HG02884 (cell line): Measurements from ENCODE around the gene PLEKHG4B.
"Not testable (repeated sequence)": the region's sequence is repeated elsewhere in the genome, so short reads cannot be mapped to it uniquely, and the experiment has no call there.

Source experiments
- ATAC-seq: cut with Tn5 transposase; IDR thresholded peaks from one replicate; pipeline ENCODE4 v1.9.1; 2021; ENCODE audit warnings: mild to moderate bottlenecking, moderate library complexity; ENCODE audit not compliant: unreplicated experiment

PLEKHG4B gene

GRCh38 chr5:197892-198489 is 106.0 kb downstream of the PLEKHG4B start:
- ATAC-seq: no peak

GRCh38 chr5:198516-199196 is 106.7 kb downstream of the PLEKHG4B start:
- ATAC-seq: no peak

- no peak for ATAC-seq
Measured at GRCh38 chr5:199197-199949, 107.4 kb downstream of the PLEKHG4B start.

GRCh38 chr5:199950-200645 is 108.1 kb downstream of the PLEKHG4B start:
- ATAC-seq: no peak

DNA sequence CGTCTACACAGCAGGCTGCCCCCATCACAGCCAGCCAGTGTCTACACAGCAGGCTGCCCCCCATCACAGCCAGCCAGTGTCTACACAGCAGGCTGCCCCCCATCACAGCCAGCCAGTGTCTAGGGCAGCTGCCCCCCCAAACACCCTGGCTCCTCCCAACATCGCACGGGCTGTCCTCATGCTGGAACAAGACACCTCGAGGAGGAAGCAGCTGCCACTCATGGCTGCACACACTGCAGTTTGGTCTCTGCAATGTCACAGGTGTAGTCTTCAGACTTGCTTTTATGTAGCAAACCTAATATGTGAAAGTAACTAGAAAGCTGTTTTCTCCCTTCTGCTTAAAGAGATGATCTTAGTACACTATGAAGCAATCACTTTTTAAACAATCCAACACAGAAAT is 109.0 kb downstream of the PLEKHG4B start:
- no peak for ATAC-seq

DNA sequence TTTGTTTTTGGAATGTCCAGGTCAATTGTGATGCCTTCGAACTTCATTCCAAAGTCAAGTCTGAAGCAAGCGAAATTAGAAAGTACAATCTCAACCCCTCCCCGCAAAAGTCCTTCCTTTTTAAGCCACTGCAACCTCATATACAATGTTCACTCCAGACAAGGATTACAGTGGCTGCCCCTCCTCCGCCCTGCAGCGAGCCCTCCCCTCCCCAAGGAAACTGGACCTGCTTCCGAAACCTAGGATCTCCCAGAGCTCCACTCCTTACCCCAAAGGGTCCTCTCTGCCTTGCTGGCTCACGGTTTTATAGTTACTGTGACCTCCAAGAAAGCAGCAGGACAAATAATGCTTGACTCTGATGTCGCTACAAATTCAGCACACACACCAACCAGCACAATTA is 109.7 kb downstream of the PLEKHG4B start:
- no peak for ATAC-seq

- ATAC-seq: no peak
Measured at GRCh38 chr5:203246-203930, 111.4 kb downstream of the PLEKHG4B start.

DNA sequence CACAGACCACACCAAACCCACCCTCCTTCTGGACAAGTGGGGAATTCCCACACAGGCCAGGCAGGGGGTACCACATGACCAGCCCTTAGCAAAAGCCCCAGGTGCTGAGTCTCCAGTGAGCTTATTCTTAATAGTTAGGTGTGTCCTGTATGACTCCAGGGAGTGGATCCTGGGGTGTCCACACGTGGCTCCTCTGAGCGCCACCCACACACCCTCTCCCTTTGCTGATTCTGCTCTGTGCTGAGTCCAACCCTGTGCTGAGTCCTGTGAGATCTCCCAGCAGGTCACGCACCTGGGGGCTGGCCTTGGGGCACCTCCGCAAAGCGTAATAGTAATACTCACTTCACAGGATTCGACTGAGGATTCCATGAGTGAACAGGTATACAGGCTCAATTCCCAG is 112.0 kb downstream of the PLEKHG4B start:
- ATAC-seq: no peak

DNA sequence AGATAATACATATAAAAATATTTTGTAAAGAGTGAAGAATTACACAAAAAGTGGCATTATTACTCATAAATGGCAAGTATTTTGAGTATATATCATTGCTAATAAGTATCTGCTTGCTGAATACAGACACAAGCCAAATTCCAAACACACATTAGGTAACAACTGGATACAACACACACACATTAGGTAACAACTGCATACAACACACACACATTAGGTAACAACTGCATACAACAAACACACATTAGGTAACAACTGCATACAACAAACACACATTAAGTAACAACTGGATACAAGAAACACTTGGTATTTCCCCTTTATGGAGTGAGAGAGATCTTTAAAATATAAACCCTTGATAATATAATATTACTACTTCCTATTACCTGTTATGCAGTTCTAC is 112.5 kb downstream of the PLEKHG4B start:
- ATAC-seq: no peak

- ATAC-seq: no peak
Measured at GRCh38 chr5:204966-205670, 113.2 kb downstream of the PLEKHG4B start.

DNA sequence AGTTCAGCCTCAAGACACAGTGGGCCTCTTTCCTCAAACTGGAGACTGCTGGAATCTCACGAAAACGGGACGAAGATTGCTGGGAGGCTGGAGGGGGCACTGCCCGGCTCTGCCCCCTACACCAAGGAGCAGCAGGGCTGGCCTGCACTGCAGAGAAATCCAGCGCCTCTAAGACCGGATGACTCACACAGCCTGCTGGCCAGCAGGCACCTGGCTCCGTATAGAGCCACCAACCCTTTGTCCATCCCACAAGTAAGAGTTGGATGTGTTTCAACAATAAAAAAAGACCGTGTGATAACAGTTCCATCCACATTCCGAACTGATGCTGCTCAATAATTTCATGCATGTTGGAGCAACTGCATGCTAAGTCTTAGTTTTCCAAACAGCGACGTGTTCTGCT is 114.4 kb downstream of the PLEKHG4B start:
- ATAC-seq: no peak

- ATAC-seq: no peak
Measured at GRCh38 chr5:206927-207536, 115.1 kb downstream of the PLEKHG4B start.

- no peak for ATAC-seq
Measured at GRCh38 chr5:207599-207998, 115.6 kb downstream of the PLEKHG4B start.

GRCh38 chr5:208449-209114 is 116.6 kb downstream of the PLEKHG4B start:
- no peak for ATAC-seq

DNA sequence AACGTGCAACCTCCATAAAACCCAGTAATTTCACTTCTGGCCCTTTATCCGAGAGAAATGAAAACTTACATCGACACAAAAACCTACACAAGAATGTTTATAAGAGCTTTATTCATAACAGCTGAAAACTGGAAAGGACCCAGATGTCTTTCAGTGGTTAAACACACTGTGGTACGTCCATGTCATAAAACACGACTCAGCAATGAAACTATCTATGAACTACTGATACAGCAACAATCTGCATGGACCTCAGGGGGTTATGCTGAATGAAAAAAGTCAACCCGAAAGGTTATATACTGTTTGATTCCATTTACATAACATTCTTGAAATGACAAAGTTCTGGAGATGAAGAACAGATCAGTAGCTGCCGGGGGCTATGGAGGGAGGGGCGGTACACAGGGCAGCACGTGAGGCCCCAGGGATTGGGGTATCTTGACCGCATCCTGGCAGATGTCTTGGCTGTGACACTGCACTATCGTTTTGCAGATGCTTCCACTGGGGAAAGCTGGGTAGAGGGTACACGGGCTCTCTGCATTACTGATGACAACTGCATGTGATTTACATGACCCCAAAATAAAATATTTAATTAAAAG is 121.9 kb downstream of the PLEKHG4B start:
- ATAC-seq: no peak

GRCh38 chr5:215256-215655 is 123.3 kb downstream of the PLEKHG4B start:
- not testable (repeated sequence) for ATAC-seq

- ATAC-seq: not testable (repeated sequence)
Measured at GRCh38 chr5:216076-216475, 124.1 kb downstream of the PLEKHG4B start.

DNA sequence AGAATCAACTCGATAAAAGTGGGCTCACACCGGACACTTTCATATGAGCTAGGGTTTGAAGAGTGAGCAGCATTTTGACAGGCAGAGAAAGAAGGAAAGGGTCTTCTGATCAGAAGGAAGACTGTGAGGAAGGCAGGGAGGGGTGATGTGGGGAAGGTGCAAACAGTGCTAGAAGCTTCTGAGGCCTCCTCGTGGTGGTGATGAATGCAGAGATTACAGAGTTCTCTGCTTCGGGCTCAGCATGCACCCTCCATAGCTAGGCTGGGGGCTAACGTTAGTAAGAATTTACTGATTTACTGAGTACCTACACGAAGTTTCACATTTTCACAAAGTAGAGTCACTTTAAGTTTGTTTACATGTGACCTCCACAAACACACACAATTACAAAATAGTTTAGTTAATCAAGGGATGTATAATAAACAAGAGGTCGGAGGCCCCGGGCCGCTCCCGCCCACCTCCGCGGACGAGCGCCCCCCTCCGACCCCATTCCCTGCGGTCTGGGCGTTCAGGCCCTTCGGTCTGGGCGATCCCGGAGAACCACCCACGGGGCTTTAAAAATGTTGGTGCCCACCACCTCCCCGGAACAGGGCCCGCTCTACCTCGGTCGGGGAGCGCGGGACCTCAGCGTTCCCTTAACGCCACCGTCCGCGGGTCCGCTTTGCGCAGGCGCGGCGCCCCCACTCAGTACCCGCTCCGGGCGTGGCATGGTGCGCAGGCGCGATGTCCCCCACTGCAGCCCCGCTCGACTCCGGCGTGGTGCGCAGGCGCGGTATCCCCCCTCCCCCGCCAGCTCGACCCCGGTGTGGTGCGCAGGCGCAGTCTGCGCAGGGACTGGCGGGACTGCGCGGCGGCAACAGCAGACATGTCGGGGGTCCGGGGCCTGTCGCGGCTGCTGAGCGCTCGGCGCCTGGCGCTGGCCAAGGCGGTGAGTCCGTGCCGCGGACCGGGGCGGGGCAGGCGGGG is 125.8 kb downstream of the PLEKHG4B start, which contains the start of the genes CCDC127 and SDHA:
TSS of gene CCDC127 (minus strand) at position 660 of the 963 bp plus-strand sequence. CDS start 1,304 bp downstream, outside the sequence.
TSS of gene SDHA (plus strand) at position 827 of the 963 bp plus-strand sequence. CDS start at position 863, 36 bp downstream.
- peak; percentile 63 for ATAC-seq
